BE2C (cell line): ENCODE results near the gene CDC14B.
"Not testable (repeated sequence)": the region's sequence is repeated elsewhere in the genome, so short reads cannot be mapped to it uniquely, and the experiment has no call there.

ENCODE experiments used
- DNase-seq: peaks from one replicate; pipeline ENCODE4 v3.0.0-alpha.2; 2020
- H3K27me3 ChIP-seq: fragments of 250-450 bp; sonication (Bioruptor Pico); 2 replicates; pipeline ENCODE4 v1.5.1; 2020; ENCODE audit warnings: mild to moderate bottlenecking
- H3K36me3 ChIP-seq: fragments of 250-450 bp; sonication (Bioruptor Pico); 2 replicates; pipeline ENCODE4 v1.5.1; 2020; ENCODE audit warnings: mild to moderate bottlenecking
- H3K4me1 ChIP-seq: fragments of 250-450 bp; sonication (Bioruptor Pico); 2 replicates; pipeline ENCODE4 v1.5.1; 2020
- H3K4me3 ChIP-seq: 2 replicates; pipeline ENCODE4 v1.5.1; 2011; ENCODE audit warnings: low read depth, low read length
- H3K9me3 ChIP-seq: fragments of 250-450 bp; sonication (Bioruptor Pico); 2 replicates; pipeline ENCODE4 v1.5.1; 2020
- TF ChIP-seq, protein P1 (sequence below): IDR thresholded peaks from 2 replicates; pipeline ENCODE4 v1.5.1; 2012; ENCODE audit warnings: mild to moderate bottlenecking, low read depth, low read length

CDC14B gene

DNA sequence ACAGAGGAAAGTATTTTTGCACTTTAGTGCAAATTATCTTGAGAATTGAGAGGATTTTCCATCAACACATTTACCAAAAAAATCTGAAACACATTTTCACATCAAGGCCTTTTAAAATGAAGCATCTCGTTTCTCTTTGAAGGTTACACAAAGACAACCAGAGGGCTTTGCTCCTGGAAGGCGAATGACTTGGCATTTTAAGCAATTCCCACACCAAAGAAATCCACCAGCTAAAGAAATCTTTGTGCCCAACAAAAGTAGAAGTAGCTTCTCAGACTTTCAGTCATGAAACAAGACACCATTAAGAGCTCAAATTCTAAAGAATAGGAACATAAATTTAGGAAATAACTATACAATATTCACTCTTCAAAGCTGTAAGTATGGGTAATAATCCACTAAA lies 109.8 kb downstream of the CDC14B start:
- TF ChIP-seq, protein P1, sequence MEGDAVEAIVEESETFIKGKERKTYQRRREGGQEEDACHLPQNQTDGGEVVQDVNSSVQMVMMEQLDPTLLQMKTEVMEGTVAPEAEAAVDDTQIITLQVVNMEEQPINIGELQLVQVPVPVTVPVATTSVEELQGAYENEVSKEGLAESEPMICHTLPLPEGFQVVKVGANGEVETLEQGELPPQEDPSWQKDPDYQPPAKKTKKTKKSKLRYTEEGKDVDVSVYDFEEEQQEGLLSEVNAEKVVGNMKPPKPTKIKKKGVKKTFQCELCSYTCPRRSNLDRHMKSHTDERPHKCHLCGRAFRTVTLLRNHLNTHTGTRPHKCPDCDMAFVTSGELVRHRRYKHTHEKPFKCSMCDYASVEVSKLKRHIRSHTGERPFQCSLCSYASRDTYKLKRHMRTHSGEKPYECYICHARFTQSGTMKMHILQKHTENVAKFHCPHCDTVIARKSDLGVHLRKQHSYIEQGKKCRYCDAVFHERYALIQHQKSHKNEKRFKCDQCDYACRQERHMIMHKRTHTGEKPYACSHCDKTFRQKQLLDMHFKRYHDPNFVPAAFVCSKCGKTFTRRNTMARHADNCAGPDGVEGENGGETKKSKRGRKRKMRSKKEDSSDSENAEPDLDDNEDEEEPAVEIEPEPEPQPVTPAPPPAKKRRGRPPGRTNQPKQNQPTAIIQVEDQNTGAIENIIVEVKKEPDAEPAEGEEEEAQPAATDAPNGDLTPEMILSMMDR, result no peak
- no peak for DNase-seq
- Histone ChIP-seq H3K4me1 (no peaks in the 10 kb centered on the region; the same call in 1 of the 2 replicates), H3K4me3 (no peak overlapping the region), H3K9me3 (no peaks in the 10 kb centered on the region), H3K36me3 (no peaks in the 10 kb centered on the region), H3K27me3 (no peaks in the 10 kb centered on the region)

DNA sequence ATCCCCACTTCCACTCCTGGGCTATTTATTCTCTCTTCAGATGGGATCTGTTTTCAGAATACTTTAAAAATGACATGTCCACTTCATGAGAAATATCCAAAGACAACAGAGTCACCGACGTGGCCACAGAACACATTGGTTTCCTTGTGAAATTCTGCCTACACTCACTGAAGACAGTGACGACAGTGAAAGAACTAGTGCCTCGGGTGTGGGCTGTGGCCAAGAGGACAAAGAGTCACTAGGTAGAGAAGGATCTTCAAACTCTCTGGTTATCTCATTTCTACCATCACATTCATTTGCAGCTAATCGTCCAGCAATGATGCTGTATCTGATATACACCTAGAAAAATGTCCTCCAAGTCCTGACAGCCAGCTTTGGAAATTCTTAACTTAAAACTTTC lies 110.6 kb downstream of the CDC14B start:
- TF ChIP-seq, protein P1, result no peak
- Histone ChIP-seq H3K27me3 (no peaks in the 10 kb centered on the region), H3K4me3 (no peak overlapping the region), H3K36me3 (no peaks in the 10 kb centered on the region), H3K4me1 (no peaks in the 10 kb centered on the region; the same call in 1 of the 2 replicates), H3K9me3 (no peaks in the 10 kb centered on the region)
- no peak for DNase-seq

DNA sequence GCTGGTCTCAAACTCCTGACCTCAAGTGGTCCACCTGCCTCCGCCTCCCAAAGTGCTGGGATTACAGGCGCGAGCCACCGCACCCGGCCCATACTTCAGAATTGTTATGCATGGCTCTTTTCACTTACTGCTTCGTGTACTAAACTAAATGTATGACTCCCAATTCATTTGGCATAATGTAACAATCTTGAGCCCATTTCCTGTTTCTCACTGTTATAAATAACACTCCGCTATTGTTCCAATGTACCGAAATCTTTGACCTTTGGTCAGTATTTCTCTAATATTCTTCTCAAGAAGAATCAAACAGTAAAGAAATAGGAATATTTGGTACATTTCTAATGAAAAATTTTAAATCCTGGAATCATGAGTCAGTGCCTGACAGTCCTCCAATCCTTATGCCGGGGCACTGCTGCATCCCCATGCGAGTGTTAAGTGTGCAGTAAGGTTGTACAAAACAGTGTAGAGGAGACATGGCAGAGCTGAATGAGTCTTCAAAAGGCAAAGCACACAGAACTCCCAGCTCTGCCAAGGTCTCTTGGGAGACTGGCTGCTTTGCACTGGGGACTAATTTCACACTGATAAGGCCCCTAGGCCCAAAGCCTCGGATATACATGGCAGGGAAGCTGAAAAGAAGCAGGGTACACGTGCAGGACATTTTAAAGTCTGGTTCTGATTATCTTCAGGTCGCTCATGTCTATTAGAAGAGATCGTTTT lies 111.3 kb downstream of the CDC14B start:
- DNase-seq, result peak; percentile 54
- no peak overlapping the region for H3K4me3 ChIP-seq
- H3K4me1 ChIP-seq, result no peaks in the 10 kb centered on the region; the same call in 1 of the 2 replicates
- no peaks in the 10 kb centered on the region for H3K27me3 ChIP-seq
- TF ChIP-seq, protein P1, result no peak
- no peaks in the 10 kb centered on the region for H3K9me3 ChIP-seq
- H3K36me3 ChIP-seq, result no peaks in the 10 kb centered on the region

DNA sequence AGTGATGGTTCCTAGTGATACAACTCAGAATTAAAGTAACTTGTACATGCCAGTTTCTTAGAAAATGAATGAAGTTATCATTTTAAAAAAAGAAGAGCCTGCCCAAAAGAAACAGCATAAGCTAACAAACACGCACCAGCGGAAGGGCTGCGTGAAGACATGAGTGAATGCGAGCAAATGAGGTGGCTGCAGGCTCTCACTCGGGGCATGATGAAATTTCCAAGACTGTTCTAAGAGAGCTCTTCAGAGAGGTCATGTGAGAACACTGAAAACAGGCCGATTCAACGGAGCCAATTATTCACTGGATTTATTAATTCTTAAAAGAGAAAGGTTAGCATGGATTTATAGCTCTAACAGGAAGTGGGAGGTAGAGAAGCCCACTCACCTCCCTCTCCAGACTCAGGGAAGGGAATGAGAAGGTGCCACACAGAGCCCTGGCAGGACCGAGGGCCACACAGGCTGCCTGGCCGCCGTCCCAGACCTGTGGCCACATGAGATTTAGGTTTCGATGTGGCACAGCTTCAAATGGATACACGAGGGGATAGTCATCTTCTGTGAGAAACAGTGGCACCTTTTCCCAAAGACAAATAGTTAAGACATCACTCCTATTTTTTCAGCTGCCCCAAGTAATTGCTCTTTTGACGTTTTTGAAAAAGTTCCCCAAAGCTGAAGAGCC lies 114.2 kb downstream of the CDC14B start:
- Histone ChIP-seq H3K27me3 (no peaks in the 10 kb centered on the region), H3K4me3 (no peak overlapping the region), H3K36me3 (no peaks in the 10 kb centered on the region), H3K4me1 (no peaks in the 10 kb centered on the region; the same call in 1 of the 2 replicates), H3K9me3 (no peaks in the 10 kb centered on the region)
- no peak for DNase-seq
- TF ChIP-seq, protein P1, result no peak

DNA sequence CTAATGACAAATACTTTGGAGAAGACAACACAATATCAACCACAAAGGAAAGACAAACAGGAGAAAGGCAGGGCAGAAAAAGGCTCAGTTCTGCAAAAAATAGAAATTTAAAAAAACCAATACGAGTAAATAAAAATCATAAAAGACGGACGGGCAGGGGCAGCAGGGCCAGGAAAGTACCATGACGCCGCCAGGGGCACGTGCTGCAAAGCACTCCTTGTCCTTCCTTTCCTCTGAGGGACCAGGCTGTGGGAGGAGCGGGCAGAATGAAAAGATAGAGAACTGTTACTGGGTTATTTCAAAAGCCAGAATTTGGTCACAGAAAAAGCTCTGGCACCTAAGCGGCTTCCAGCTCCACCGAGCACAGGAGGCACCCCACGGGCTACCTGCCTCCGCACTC lies 115.7 kb downstream of the CDC14B start:
- no peak overlapping the region for H3K4me3 ChIP-seq
- H3K4me1 ChIP-seq, result no peaks in the 10 kb centered on the region; the same call in 1 of the 2 replicates
- H3K36me3 ChIP-seq, result no peaks in the 10 kb centered on the region
- DNase-seq, result no peak
- no peaks in the 10 kb centered on the region for H3K9me3 ChIP-seq
- TF ChIP-seq, protein P1, result no peak
- no peaks in the 10 kb centered on the region for H3K27me3 ChIP-seq

DNA sequence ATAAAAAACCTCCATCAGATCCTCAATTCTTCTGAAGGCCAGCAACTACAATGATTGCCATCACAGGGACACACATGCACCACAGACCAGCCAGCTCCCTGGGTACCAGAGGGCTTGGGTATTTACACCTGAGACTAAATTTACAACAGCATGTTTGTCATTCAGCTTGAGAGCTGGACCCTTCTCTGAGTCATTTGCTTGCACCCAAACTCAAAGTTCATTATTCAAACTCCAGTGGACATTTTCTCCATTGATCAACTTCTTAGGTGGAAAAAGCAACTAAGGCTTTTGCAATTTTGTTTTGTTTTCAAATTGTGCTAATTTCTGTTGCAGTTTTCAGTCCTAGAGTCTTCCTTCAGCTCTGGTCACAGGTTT lies 116.3 kb downstream of the CDC14B start:
- not testable (repeated sequence) for H3K4me3 ChIP-seq, DNase-seq, H3K27me3 ChIP-seq, H3K4me1 ChIP-seq, H3K36me3 ChIP-seq, H3K9me3 ChIP-seq
